ENCODE data around the gene TTLL8. TPM values are rescaled to one million over a fixed set of nuclear protein-coding genes. Genes with fewer than 3 reads are reported as not detected.
A peak's percentile ranks its signal among the peaks of the same experiment; 100 is the strongest.

The TTLL8 gene
- total RNA-seq, 1 experiment from 2014 or later: not detected

GRCh38 chr22:50060441-50061140 is 2.5 kb upstream of the TTLL8 start:
- no peaks in the 10 kb centered on the region for H3K36me3 Mint-ChIP-seq (ENCODE audit: insufficient read depth in 1 of 3, low read depth in 3 of 3)
- H3K27me3 Mint-ChIP-seq (ENCODE audit: low read depth): peaks cover 33% of the 10 kb centered on the region
- TF ChIP-seq CTCF (conservative IDR thresholded peaks at IDR 0.05): peak; percentile 22; the same call in 1 of the 3 replicates
- Histone ChIP-seq H2BK12ac (ENCODE audit: insufficient read length, low read depth, low read length) (no peak overlapping the region), H3T11ph (ENCODE audit: low read length) (no peak overlapping the region), H3K56ac (ENCODE audit: insufficient read length, low read depth, low read length) (no peak overlapping the region), H4K91ac (ENCODE audit: insufficient read length, low read depth, low read length) (no peak overlapping the region), H4K5ac (ENCODE audit: insufficient read length, low read depth, low read length) (no peak overlapping the region), H3K79me1 (ENCODE audit: insufficient read depth, low read depth, low read length, poor library complexity, severe bottlenecking) (no peaks in the 10 kb centered on the region), H3K23me2 (ENCODE audit: insufficient read length, low read depth, low read length, poor library complexity, severe bottlenecking) (peaks cover 10% of the 10 kb centered on the region), H2BK20ac (ENCODE audit: low read depth, low read length, poor library complexity, severe bottlenecking) (no peak overlapping the region), H2BK15ac (ENCODE audit: low read depth, low read length) (no peak overlapping the region), H3K9me3 (ENCODE audit: control insufficient read depth, low read depth, low read length) (no peaks in the 10 kb centered on the region), H4K8ac (replicated peaks; ENCODE audit: insufficient read length, low read depth, low read length) (no peak overlapping the region), H2BK5ac (ENCODE audit: insufficient read length, low read length) (no peak overlapping the region), H2BK120ac (ENCODE audit: low read depth, low read length, poor library complexity, severe bottlenecking) (no peak overlapping the region), H3K4me1 (ENCODE audit: insufficient read depth, low read length) (no peaks in the 10 kb centered on the region; the same call in 1 of the 2 replicates), H3K79me2 (ENCODE audit: insufficient read depth, low read length) (no peaks in the 10 kb centered on the region), H3K4ac (ENCODE audit: low read depth, low read length) (no peak overlapping the region), H3K9ac (ENCODE audit: extremely low read depth, insufficient read length, low read length) (no peak overlapping the region), H2AFZ (ENCODE audit: low read length) (no peak overlapping the region), H3K27me3 (ENCODE audit: insufficient read depth, low read length) (no peaks in the 10 kb centered on the region; the same call in 1 of the 2 replicates), H3K23ac (ENCODE audit: insufficient read length, low read depth, low read length) (no peak overlapping the region), H4K20me1 (ENCODE audit: control insufficient read depth, insufficient read depth, insufficient read length) (no peaks in the 10 kb centered on the region), H3K27ac (ENCODE audit: insufficient read length, low read depth, low read length) (no peak overlapping the region), H3K18ac (ENCODE audit: insufficient read length, low read depth, low read length) (no peak overlapping the region), H3K4me2 (ENCODE audit: insufficient read depth, insufficient read length, low read length) (no peak overlapping the region), H2AK5ac (ENCODE audit: insufficient read length, low read length) (no peak overlapping the region), H3K14ac (ENCODE audit: insufficient read depth, low read length) (no peak overlapping the region)
- H3K27ac Mint-ChIP-seq: no peak overlapping the region
- no peaks in the 10 kb centered on the region for H3K9me3 Mint-ChIP-seq
- H3K4me1 Mint-ChIP-seq: peaks cover 9 to 12% of the 10 kb centered on the region in 2 experiments
- H3K4me3 Mint-ChIP-seq: no peak overlapping the region
- DNase-seq: peak; percentile 39
- no CpG with 5 or more reads among the region's 28 CpGs for WGBS (ENCODE audit: extremely low coverage, insufficient read length, low lambda C conversion rate)
